GM19372 (cell line): ENCODE results near the gene BTG3.
A peak's percentile ranks its signal among the peaks of the same experiment; 100 is the strongest.

ENCODE experiments used
- ATAC-seq: cut with Tn5 transposase; IDR thresholded peaks from one replicate; pipeline ENCODE4 v1.9.1; 2021; ENCODE audit warnings: mild to moderate bottlenecking, low read depth, moderate library complexity; ENCODE audit not compliant: unreplicated experiment

BTG3 gene

GRCh38 chr21:17590430-17590829, 22.3 kb downstream of the BTG3 start:
- no peak for ATAC-seq

- peak; percentile 56 for ATAC-seq
Measured at GRCh38 chr21:17585875-17586450, 26.7 kb downstream of the BTG3 start.

GRCh38 chr21:17583898-17584297, 28.8 kb downstream of the BTG3 start:
- no peak for ATAC-seq

GRCh38 chr21:17580319-17580718, 32.4 kb downstream of the BTG3 start:
- ATAC-seq: no peak

DNA sequence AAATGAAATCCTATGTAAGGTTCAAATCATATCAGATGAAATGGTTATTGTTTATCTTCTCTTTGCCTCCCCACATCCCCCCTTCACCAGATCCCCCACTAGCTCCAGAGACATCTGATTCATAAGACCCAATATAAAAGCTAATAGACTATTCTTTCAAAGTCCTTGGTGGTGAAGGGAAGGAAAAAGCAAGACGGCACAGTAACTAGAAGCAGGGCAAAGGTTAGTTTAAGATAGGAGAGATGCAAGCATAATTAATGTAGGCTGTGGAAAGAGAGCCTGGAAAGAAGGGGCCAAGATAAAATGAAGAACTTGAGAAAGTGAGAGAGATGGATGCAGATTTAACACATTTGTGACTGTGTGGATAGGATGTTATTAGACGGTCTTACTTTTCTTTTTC, 33.8 kb downstream of the BTG3 start:
- ATAC-seq: no peak

DNA sequence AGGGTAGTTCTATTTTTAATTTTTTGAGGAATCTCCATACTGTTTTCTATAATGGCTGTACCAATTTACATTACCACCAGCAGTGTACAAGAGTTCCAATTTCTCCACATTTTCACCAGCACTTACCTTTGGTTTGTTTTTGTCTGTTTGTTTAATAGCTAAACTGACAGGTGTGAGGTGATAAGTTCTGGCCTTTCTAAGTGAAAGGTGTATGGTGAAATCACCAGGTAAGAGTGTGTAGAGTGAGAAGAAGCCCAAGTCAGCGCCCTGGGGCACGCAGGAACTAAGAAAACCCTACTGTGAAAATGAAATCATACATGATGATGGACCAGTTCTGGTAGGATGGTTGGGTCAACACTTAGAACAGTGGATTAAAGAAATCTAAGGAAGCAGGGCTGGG, 34.5 kb downstream of the BTG3 start:
- no peak for ATAC-seq

DNA sequence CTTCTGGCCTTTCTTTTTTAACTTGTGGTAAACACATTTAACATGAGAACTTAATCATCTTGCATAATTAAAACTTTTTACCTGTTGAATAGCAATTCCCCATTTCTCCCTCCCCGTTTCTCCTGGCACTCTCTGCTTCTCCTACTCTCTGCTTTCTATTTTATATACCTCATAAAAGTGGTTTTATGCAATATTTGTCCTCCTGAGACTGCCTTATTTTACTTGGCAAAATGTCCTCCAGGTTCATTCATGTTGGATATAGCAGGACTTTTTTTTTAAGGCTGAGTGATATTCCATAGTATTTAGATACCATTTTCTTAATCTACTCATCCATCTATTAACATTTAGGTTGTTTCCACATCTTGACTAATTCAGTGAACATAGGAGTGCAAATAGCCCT, 35.0 kb downstream of the BTG3 start:
- ATAC-seq: no peak

DNA sequence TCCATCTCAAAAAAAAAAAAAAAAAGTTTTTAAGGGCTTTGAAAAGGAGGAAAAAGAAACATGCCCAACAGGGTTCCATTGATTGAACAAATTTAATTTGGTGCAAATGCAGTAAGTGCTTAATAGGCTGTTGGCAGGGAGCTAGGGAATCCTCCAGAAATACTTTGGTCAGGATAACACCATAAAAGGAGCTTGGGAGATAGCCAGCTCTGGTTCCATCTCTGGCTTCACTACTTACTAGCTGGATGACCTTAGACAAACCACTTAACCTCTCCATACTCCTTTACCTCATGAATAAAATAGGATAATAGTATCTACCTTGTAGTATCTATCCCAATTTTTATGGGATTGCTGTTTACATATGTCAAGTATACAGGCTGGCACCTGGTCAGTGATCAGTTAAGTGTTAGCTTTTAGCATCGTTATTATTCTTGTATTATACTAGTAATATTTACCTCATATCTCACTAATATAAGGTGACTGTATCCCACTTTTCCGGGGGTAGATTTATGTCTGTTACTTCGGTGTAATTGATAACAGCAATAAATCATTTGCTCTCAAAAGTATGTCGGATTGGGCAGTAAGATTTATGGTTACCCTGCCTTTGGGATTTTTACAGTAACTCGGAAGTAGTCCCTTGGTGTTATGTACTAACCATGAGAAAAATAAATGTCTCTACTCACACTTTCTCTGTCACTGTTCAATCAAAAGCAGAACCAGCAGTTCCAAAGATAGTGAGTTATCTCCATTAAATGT, 36.4 kb downstream of the BTG3 start:
- ATAC-seq: no peak

GRCh38 chr21:17575076-17575475, 37.6 kb downstream of the BTG3 start:
- ATAC-seq: no peak

DNA sequence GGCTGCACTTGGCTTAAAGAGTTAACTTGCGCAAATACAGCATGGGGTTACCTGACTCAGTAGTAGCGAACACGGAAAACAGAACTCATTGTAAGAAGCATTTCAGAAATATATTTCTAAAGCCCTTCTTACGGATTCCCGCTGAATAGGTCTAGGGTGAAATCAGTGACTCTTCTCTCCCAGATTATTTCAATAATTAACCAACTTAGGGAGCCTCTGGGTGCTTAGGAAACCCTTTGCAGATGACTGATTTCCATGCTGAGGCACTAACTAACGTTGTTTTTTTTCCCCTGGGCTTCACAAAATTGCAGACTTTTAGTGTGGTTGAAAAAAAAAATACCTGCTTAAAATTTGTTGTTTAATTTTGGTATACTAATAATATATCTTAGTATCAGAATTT, 40.3 kb downstream of the BTG3 start:
- no peak for ATAC-seq

DNA sequence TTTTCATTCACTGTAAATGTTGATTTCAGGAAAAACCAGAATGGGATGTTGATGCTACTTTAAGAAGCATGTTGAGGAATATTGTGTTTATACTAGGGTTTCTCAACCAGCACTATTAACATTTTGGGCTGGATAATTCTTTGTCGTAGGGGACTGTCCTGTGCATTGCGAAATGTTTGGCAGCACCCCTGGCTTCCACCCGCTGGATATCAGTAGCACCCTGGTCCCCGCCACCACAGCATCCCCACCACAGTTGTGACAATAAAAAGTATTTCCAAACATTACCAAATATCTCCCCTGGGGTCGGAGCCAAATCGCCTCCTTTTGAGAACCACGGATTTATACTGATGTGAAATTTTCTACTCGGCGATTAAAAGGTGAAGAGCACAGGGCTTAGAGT, 41.9 kb downstream of the BTG3 start:
- ATAC-seq: no peak

GRCh38 chr21:17560377-17561025, 52.2 kb downstream of the BTG3 start:
- ATAC-seq: no peak

DNA sequence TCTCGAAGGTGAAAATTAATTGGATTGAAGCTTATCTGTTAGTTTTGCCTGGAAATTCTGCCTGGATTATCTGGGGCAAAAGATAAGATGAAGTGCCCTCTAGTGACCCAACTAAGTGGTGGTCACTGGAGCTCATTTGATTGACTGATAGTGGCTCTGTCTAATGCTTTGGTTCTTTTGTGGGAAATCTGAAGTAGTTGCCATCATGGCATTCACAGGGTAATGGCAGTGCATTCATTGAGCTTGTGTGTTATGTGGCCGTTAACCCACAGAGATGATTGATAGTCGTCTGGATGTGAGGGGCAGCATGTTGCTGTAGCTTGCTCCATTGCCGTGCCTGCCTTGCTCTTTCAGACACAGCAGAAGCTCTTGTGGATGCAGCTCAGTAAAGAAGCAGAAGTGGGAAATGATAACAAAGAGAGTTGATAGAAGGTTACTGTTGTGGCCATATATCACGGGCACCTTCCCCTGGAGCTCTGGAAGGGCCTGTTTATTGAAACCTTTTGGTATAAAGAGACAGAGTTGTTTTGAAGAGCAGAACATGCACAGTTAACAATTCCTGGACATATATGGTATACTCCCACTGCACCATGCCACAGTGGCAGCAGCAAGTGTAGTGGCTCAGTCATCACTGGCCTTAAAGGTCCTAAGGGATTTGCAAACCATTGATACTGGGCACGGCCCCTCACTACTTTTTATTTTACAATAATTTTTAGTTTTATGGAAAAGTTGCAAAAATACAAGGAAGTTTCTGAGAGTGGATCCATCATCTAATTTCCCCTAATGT, 57.8 kb downstream of the BTG3 start:
- ATAC-seq: no peak

GRCh38 chr21:17554120-17554519, 58.6 kb downstream of the BTG3 start:
- ATAC-seq: no peak

DNA sequence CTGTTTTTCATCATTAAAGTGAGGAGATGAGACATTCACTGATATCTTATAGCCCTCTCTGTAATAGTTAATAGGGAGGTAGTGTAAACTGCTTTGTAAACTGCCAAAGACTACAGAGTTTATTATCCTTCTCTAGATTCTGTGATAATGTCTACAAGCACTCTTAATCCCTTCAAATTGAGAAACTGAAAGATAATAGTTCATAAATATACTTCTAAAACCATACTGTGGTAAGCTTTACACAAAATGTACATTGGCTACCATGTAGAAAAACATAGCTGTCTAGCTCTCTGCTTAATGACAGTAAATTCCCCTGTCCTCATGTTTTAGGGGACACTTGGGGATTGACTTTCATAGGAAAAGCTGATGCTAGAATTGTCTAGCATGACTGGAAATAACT, 60.3 kb downstream of the BTG3 start:
- ATAC-seq: no peak

GRCh38 chr21:17550671-17551308, 61.9 kb downstream of the BTG3 start:
- ATAC-seq: no peak

DNA sequence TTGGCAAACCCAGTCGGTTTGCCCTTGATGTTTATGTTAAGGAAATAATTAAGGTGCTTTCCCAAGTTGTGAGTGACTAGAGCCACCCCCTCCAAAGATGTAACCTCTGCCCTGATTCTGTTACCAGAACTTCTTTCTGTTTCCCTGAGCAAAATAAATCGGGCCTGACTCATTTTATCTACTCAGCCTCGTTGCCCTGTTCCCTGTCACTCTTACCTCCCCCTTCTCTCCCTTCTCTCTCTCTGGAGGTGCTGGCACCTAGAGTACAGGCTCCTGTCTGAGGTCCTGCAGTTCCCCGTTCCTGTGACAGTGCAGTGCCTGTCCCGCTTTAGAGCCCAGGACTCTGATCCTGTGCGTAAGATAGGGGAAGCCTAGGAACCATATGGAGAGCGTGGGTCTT, 64.4 kb downstream of the BTG3 start:
- no peak for ATAC-seq

DNA sequence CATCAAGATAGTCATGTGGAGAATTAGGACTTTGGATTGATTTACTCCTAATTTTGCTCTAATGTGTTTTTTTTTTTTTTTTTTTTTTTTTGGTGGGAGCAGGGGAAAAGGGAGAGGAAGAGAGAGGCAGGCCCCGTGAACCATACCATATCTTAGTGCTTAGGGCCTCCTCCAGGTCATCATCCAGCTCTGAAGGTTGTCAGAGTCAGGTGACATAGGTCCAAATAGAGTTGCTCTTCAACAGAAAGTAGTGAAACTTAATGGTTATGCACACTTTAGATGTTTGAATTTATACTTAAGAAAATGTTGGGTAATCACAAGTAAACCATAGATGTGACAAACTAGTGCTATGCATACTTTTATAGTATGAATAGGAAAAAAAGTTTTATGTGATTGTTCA, 67.7 kb downstream of the BTG3 start:
- no peak for ATAC-seq
